NCI-H526 (cell line): ENCODE data around the gene THAP11.

ENCODE experiments used
- DNase-seq, 2 experiments: peaks; one replicate each; lab custom pipeline; 2025; lab: John Stamatoyannopoulos, UW

THAP11 gene

GRCh38 chr16:67883872-67884261, 41.7 kb downstream of the THAP11 start:
- peak in 1 of 2 experiments; percentile 47 for DNase-seq

GRCh38 chr16:67884684-67885083, 42.6 kb downstream of the THAP11 start, which contains the start of gene NRN1L:
TSS of gene NRN1L (plus strand) at chr16:67884885. CDS start at chr16:67884904, 19 bp downstream.
- peak; percentile 2 to 41 for DNase-seq

- no peak for DNase-seq
Observed at GRCh38 chr16:67885545-67885944, 43.4 kb downstream of the THAP11 start.

- DNase-seq, result no peak
Observed at GRCh38 chr16:67885976-67886375, 43.9 kb downstream of the THAP11 start.

GRCh38 chr16:67886387-67886786, 44.3 kb downstream of the THAP11 start:
- no peak for DNase-seq

GRCh38 chr16:67888331-67888730, 46.2 kb downstream of the THAP11 start:
- DNase-seq, result no peak

- no peak for DNase-seq
Observed at GRCh38 chr16:67892375-67892774, 50.3 kb downstream of the THAP11 start.

GRCh38 chr16:67892899-67893742, 51.0 kb downstream of the THAP11 start, which contains the start of gene PSKH1:
TSS of gene PSKH1 (plus strand) at chr16:67893254. CDS start at chr16:67908750, 15,496 bp downstream.
- peak; percentile 74 to 95 for DNase-seq
